Stimulated activated CD8-positive, alpha-beta memory T cell treated with anti-CD3 and anti-CD28 coated beads, Interleukin-7, amount 100 ng/mL, for 24 hours (primary cell): ENCODE results near the gene CAMK2A.

ENCODE experiments used
- DNase-seq: peaks from one replicate; pipeline ENCODE4 v3.0.0-alpha.2; 2020; ENCODE audit warnings: low read depth

CAMK2A gene

GRCh38 chr5:150299571-150300327 is 10.2 kb upstream of the CAMK2A start:
- DNase-seq: no peak

GRCh38 chr5:150298701-150299451 is 9.3 kb upstream of the CAMK2A start:
- DNase-seq: no peak

GRCh38 chr5:150297934-150298595 is 8.5 kb upstream of the CAMK2A start:
- DNase-seq: no peak

- DNase-seq: no peak
Measured at GRCh38 chr5:150297236-150297890, 7.8 kb upstream of the CAMK2A start.

- DNase-seq: no peak
Measured at GRCh38 chr5:150296496-150296895, 6.9 kb upstream of the CAMK2A start.

- DNase-seq: no peak
Measured at GRCh38 chr5:150295741-150296486, 6.3 kb upstream of the CAMK2A start.

GRCh38 chr5:150295172-150295634 is 5.6 kb upstream of the CAMK2A start:
- no peak for DNase-seq

GRCh38 chr5:150294551-150295071 is 5.0 kb upstream of the CAMK2A start:
- no peak for DNase-seq

- no peak for DNase-seq
Measured at GRCh38 chr5:150293091-150293941, 3.7 kb upstream of the CAMK2A start.

- no peak for DNase-seq
Measured at GRCh38 chr5:150291388-150292385, 2.1 kb upstream of the CAMK2A start.

- DNase-seq: no peak
Measured at GRCh38 chr5:150288791-150289190, 782 bp downstream of the CAMK2A start.

GRCh38 chr5:150288361-150288760 is 1.2 kb downstream of the CAMK2A start:
- DNase-seq: no peak

GRCh38 chr5:150286820-150287219 is 2.8 kb downstream of the CAMK2A start:
- DNase-seq: no peak

GRCh38 chr5:150285114-150285513 is 4.5 kb downstream of the CAMK2A start:
- DNase-seq: no peak

- DNase-seq: no peak
Measured at GRCh38 chr5:150284311-150284710, 5.3 kb downstream of the CAMK2A start.

- no peak for DNase-seq
Measured at GRCh38 chr5:150283904-150284303, 5.7 kb downstream of the CAMK2A start.

GRCh38 chr5:150281987-150282386 is 7.6 kb downstream of the CAMK2A start:
- no peak for DNase-seq

- DNase-seq: no peak
Measured at GRCh38 chr5:150279330-150280020, 10.1 kb downstream of the CAMK2A start.
